ENCODE data around the gene KIF1A. TPM values are rescaled to one million over a fixed set of nuclear protein-coding genes. Genes with fewer than 3 reads are reported as not detected.

Gene KIF1A
- total and polyA plus RNA-seq, 2 of the 8 experiments (the other 6 are each of a cell fraction or from before 2014, with no cell fraction given): 61.3 to 281 TPM

DNA sequence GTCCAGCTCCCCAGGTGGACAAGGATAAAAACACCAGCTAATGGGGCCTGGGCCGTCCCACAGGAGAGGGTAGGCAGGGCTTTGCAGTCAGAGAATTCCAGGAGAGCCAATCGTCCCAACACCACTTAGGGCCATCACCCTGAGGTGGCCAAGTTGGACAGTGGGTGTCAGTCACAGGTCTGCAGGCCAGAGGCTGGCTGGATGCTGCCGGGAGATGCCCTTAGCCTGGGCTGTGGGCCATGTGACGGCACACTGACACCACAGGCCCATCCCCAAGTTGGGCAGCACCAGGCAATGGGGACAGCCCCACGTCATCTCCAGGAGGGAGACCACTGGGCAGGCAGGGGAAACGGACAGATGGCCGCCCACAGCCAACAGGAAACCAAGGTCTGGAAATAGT is 53.9 kb downstream of the KIF1A start (continued):
- TF ChIP-seq HDAC6 (IDR thresholded peaks at IDR 0.05; ENCODE audit: low read depth, low read length) (no peak), NRF1 (IDR thresholded peaks at IDR 0.05; ENCODE audit: low read depth, low read length) (no peak), ZNF274 (IDR thresholded peaks at IDR 0.05; ENCODE audit: borderline replicate concordance, extremely low read depth, low read length) (no peak), CBX8 (IDR thresholded peaks at IDR 0.05; ENCODE audit: borderline replicate concordance, low read depth, low read length) (no peak)
